K562 (cell line): ENCODE results near the gene FOSL1. TPM values are rescaled to one million over a fixed set of nuclear protein-coding genes. Genes with fewer than 3 reads are reported as not detected.
A peak's percentile ranks its signal among the peaks of the same experiment; 100 is the strongest.

Experiments used
- CC2D1A ChIP-seq: fragments of 450-650 bp; IDR thresholded peaks from 2 replicates; pipeline ENCODE4 v1.6.1; 2017; ENCODE audit warnings: mild to moderate bottlenecking
- CTCFL ChIP-seq: IDR thresholded peaks from 2 replicates; pipeline ENCODE4 v1.6.1; 2011; ENCODE audit warnings: borderline replicate concordance, low read depth, mild to moderate bottlenecking, moderate library complexity, low read length; ENCODE audit not compliant: insufficient read depth, poor library complexity, severe bottlenecking
- ETS1 ChIP-seq: conservative IDR thresholded peaks from 2 replicates; pipeline ENCODE4 v1.6.1; 2011; ENCODE audit warnings: low read depth, mild to moderate bottlenecking, low read length; ENCODE audit not compliant: control insufficient read depth
- FOXM1 ChIP-seq, 2 experiments: fragments of 450-650 bp in 1 of 2; sonication (generic) in 1 of 2; formaldehyde crosslinking in 1 of 2; IDR thresholded peaks; 2 replicates each; pipeline versions ENCODE4 v1.6.1 to v1.9.0; 2017 to 2022; ENCODE audit warnings: low read depth in 2 of 2, mild to moderate bottlenecking in 2 of 2, missing genetic modification reagents in 1 of 2, moderate library complexity in 1 of 2
- KHSRP ChIP-seq: fragments of 450-650 bp; IDR thresholded peaks from 2 replicates; pipeline ENCODE4 v1.6.1; 2017
- MEF2D ChIP-seq: conservative IDR thresholded peaks from 2 replicates; pipeline ENCODE4 v1.6.1; 2016; ENCODE audit warnings: low read depth, missing genetic modification characterization, missing compliant biosample characterization
- RNF2 ChIP-seq: sonication (generic); IDR thresholded peaks from 2 replicates; pipeline ENCODE4 v1.6.1; 2016
- SMAD3 ChIP-seq: fragments of 450-650 bp; formaldehyde crosslinking; conservative IDR thresholded peaks from 2 replicates; pipeline ENCODE4 v1.4.0; 2020; ENCODE audit warnings: mild to moderate bottlenecking
- ZBTB40 ChIP-seq, 2 experiments: fragments of 450-650 bp in 1 of 2; sonication (generic) in 1 of 2; formaldehyde crosslinking in 1 of 2; IDR thresholded peaks; 2 replicates each; pipeline versions ENCODE4 v1.7.1 to v1.9.0; 2016 to 2022; ENCODE audit warnings: inconsistent platforms in 1 of 2, mild to moderate bottlenecking in 1 of 2, missing genetic modification reagents in 1 of 2
- ZFX ChIP-seq: sonication (generic); formaldehyde crosslinking; IDR thresholded peaks from 2 replicates; pipeline ENCODE4 v1.8.0; 2022; ENCODE audit warnings: mild to moderate bottlenecking, missing genetic modification reagents, moderate library complexity
- ZNF764 ChIP-seq: fragments of 250-450 bp; sonication (Bioruptor Pico); IDR thresholded peaks from 2 replicates; pipeline ENCODE4 v1.4.0; 2020; ENCODE audit warnings: low read depth, mild to moderate bottlenecking, moderate library complexity
- polyA plus RNA-seq, 8 experiments: library from polyadenylated mRNA; depleted of rRNA in 4 of 8; stranded (reverse) in 5 of 8; unstranded in 3 of 8; fragments of >200 nt; fragmentation: Nextera tagmentation in 2 of 8; fragmentation: Illumina TruSeq in 1 of 8; extraction: Ambion mirVana in 2 of 8; extraction: Trizol in 1 of 8; gene quantifications; 2 replicates each; pipeline versions ENCODE4 v1.2.1 to v1.2.3, GENCODE V29; 2011 to 2014; ENCODE audit warnings: inconsistent platforms in 1 of 8, missing spikeins in 1 of 8
- total RNA-seq, 7 experiments: library from RNA; depleted of rRNA in 6 of 7; stranded (reverse); fragments of >200 nt in 6 of 7; fragmentation: Illumina TruSeq in 2 of 7; extraction: Trizol in 2 of 7; gene quantifications; 2 replicates each; pipeline versions ENCODE4 v1.2.1 to v1.2.3, GENCODE V29; 2011 to 2021; ENCODE audit warnings: low replicate concordance in 1 of 7

FOSL1 gene
- total and polyA plus RNA-seq, 9 of the 15 experiments (the other 6 are each of a cell fraction or from before 2014, with no cell fraction given), result 3.5 to 39.6 (median 10.0) TPM

GRCh38 chr11:65918211-65919140 is 18.3 kb upstream of the FOSL1 start, which contains the start of gene C11orf68 (continued):
- TF ChIP-seq ZBTB40 (IDR thresholded peaks at IDR 0.05) (peak; percentile 95), ZBTB40 (CRISPR knock-in tag; IDR thresholded peaks at IDR 0.05) (peak; percentile 96), ZFX (CRISPR knock-in tag) (peak; percentile 84), FOXM1 (IDR thresholded peaks at IDR 0.05; ENCODE audit: low read depth) (no peak), FOXM1 (CRISPR knock-in tag; IDR thresholded peaks at IDR 0.05; ENCODE audit: low read depth) (0 out of 2 replicates have a peak, but pooled peaks have one; percentile 19), MEF2D (tag) (no peak), CC2D1A (no peak), ETS1 (peak; percentile 57), ZNF764 (no peak), KHSRP (no peak), RNF2 (no peak), SMAD3 (CRISPR knock-in tag) (no peak), CTCFL (no peak)
